NCI-H774 (cell line): ENCODE data around the gene KIF26A.

Source experiments
- DNase-seq: peaks from one replicate; lab custom pipeline; 2025; lab: John Stamatoyannopoulos, UW

Gene KIF26A

GRCh38 chr14:104158827-104159798, 20.7 kb downstream of the KIF26A start:
- DNase-seq: no peak

- DNase-seq: no peak
Measured at GRCh38 chr14:104159990-104160389, 21.6 kb downstream of the KIF26A start.

GRCh38 chr14:104161602-104162367, 23.4 kb downstream of the KIF26A start:
- DNase-seq: no peak

GRCh38 chr14:104162495-104162894, 24.1 kb downstream of the KIF26A start:
- DNase-seq: no peak

GRCh38 chr14:104163541-104163940, 25.2 kb downstream of the KIF26A start:
- no peak for DNase-seq

- no peak for DNase-seq
Measured at GRCh38 chr14:104164041-104164440, 25.7 kb downstream of the KIF26A start.

GRCh38 chr14:104164512-104164911, 26.1 kb downstream of the KIF26A start:
- no peak for DNase-seq

GRCh38 chr14:104166698-104167097, 28.3 kb downstream of the KIF26A start:
- DNase-seq: no peak

- no peak for DNase-seq
Measured at GRCh38 chr14:104168603-104169002, 30.2 kb downstream of the KIF26A start.

GRCh38 chr14:104169005-104169698, 30.8 kb downstream of the KIF26A start:
- DNase-seq: no peak

- no peak for DNase-seq
Measured at GRCh38 chr14:104169699-104170479, 31.5 kb downstream of the KIF26A start.

GRCh38 chr14:104171029-104171697, 32.8 kb downstream of the KIF26A start:
- no peak for DNase-seq

GRCh38 chr14:104171895-104172294, 33.5 kb downstream of the KIF26A start:
- DNase-seq: no peak

GRCh38 chr14:104172349-104172748, 34.0 kb downstream of the KIF26A start:
- DNase-seq: no peak

- no peak for DNase-seq
Measured at GRCh38 chr14:104172880-104173279, 34.5 kb downstream of the KIF26A start.

- DNase-seq: no peak
Measured at GRCh38 chr14:104174051-104174450, 35.7 kb downstream of the KIF26A start.

- no peak for DNase-seq
Measured at GRCh38 chr14:104175041-104175440, 36.7 kb downstream of the KIF26A start.

- no peak for DNase-seq
Measured at GRCh38 chr14:104175811-104176210, 37.4 kb downstream of the KIF26A start.

GRCh38 chr14:104176611-104177010, 38.2 kb downstream of the KIF26A start:
- no peak for DNase-seq

- DNase-seq: no peak
Measured at GRCh38 chr14:104177411-104177810, 39.0 kb downstream of the KIF26A start.

- DNase-seq: no peak
Measured at GRCh38 chr14:104178279-104178678, 39.9 kb downstream of the KIF26A start.
